Measurements from ENCODE around the gene OPCML.

Gene OPCML

DNA sequence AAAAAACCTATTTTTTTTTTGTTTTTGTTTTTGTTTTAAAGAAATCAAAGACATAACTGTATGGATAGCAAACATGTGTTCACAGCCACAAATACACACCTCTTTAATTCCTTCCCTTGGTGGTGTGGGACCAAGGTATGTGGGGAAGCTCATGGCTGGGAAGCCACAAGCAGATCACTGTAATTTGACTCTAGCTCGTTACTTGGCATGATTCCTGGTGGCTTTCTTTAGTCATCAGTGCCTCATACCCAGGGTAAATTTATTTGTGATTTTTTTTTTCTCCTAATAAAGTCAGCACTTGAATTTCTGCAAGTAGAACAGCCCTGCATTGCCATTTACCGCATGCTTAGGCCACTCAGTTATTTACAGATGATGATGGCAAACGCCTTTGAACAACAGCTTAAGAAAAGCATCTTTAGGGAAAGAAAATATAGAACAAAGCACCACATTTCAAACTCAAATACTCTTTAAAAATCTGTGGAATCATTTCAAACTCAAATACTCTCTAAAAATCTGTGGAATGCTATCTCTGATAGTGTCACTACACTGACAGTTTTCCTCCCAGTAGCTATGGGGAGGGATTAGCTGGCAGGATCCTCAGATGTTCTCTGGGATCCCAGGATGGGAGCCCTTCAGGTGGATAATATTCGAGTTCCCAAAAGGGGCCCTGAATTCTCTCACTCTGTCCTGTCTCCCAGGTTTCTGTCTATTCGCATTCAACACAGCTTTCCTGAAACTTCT is 687.2 kb downstream of the OPCML start:
- no peak for DNase-seq (ENCODE audit: low read depth)

DNA sequence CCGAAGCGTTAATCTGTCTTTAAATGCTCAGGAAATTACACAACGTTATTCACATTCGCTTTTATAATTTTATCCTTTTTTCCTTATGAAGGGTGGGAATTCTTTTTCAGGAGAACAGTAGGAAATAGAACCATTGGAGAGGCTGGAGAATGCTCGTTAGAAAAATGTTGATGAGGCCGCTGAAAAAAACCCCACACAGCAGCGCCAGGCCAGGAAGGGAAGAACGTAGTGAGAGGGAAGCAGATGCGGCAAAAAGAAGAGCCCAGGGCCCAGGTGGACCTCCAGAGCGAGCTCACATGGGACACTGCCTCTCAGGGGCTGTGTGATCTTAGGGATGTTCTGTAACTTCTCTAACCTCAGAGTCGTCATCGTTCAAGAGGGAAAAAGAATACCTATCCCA is 691.6 kb downstream of the OPCML start:
- DNase-seq (ENCODE audit: low read depth) = no peak

- no peak for DNase-seq (ENCODE audit: low read depth)
Observed at GRCh38 chr11:132840191-132840590, 692.1 kb downstream of the OPCML start.

GRCh38 chr11:132839236-132839945 is 692.9 kb downstream of the OPCML start:
- no peak for DNase-seq (ENCODE audit: low read depth)

- DNase-seq (ENCODE audit: low read depth) = no peak
Observed at GRCh38 chr11:132838627-132839026, 693.7 kb downstream of the OPCML start.

DNA sequence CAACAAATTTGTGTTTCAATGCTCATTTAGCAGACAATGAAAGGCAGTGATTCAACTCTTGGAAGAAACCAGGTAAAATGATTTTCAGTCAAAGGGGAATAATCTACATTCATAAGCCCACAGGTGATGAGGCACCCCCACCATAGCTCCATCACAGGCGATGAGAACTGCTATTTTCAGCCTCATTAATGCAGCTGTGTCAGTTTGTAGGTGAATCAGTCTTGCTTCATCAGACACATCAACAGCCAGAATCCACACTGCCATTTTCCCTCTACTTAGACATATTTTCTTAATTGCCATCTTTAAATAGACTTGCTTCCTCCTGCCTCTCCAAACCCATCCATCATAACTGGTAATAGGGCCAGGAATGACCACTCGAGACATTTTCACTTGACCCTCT is 701.0 kb downstream of the OPCML start:
- DNase-seq (ENCODE audit: low read depth) = no peak

GRCh38 chr11:132824642-132825041 is 707.7 kb downstream of the OPCML start:
- DNase-seq (ENCODE audit: low read depth) = no peak

- DNase-seq (ENCODE audit: low read depth) = no peak
Observed at GRCh38 chr11:132822276-132822675, 710.0 kb downstream of the OPCML start.

DNA sequence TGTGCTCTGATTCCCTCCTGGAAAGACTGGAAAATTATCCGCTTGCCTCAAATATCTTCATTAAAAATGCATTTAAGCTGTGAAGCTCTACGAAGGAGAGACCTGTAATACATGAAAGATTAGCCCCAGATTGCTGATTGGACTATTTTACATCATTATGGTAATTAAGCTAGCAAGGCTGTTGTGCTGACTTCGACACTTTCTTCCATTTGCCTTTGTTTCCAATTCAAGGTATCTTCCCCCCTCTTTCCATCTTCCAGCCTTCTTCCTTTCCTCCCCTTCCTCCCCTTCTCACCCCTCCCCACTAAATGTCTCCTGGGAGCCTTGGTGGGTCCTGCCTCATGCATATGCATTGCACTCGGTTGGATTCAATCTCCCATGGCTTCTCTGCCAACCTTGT is 710.8 kb downstream of the OPCML start:
- DNase-seq (ENCODE audit: low read depth) = no peak

DNA sequence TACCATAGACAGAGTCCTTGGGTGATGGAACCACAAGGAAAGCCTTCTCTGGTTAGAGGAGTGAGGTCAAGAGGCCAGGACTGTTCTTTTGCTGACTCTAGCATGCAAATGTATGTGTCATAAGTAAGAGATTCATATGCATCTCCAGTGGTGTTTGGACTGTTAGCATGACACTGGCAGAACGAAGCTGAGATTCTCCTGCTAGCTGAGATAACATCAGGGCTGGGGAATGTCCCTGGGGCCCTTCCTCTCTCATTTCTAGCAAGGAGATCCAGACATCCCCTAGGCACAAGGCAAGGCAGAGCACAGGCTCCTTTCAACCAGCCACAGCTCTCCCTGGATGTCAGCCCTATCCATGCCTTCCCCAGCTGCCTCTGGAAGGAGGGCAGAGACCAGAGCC is 711.3 kb downstream of the OPCML start:
- no peak for DNase-seq (ENCODE audit: low read depth)

- no peak for DNase-seq (ENCODE audit: low read depth)
Observed at GRCh38 chr11:132818951-132819350, 713.4 kb downstream of the OPCML start.

GRCh38 chr11:132817387-132817786 is 714.9 kb downstream of the OPCML start:
- DNase-seq (ENCODE audit: low read depth) = no peak

DNA sequence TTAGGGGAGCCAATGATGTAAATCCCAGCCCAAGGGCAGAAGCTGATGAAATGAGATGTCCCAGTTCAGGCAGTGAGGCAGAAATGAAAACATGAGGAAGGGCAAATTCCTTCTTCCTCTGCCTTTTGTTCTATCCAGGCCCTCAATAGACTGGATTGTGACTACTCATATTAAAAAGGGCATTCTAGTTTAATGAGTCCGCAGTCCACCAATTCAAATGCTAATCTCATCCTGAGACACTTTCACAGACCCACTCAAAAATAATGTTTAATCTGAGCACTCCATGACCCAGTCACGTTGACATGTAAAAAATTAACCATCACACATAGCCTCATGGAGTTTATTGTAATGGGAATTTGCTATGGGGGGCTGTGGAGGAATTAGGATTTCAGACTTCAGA is 717.9 kb downstream of the OPCML start:
- no peak for DNase-seq (ENCODE audit: low read depth)

DNA sequence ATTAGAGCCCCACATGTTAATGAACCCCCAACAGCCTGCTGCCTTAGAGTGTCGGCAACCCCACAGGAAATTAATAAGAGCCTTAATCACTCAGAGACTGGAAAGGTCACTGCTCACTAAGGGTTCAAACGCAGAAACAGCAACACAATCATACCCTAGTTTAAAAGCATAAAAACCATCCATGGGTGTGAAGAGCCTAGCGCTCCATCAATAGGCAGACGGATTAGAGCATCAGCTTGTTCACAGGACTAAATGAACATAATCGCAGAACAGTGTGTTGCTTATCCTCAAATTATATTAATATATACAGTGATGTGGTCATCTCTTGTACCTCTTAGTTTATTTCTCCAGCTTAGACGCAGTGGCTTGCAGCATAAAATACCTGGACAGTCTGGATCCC is 720.7 kb downstream of the OPCML start:
- no peak for DNase-seq (ENCODE audit: low read depth)

DNA sequence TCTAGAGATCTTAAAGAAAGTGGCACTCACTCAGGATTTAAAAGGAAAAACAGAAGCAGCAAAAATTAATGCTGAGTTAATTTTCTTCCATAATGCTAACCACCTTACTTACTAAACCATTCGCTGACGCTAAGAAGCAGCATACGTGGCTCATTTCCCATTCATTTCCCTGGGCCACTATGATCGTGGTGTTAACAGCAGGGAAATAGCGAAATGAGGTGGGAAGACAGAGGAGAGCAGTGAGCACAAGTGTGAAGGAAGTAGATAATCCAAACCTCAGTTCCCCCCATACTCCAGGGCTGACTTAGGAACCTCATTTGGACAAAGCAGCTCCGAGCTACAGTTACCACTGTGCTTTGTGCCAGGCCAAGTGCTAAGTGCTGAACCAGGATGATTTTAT is 723.2 kb downstream of the OPCML start:
- no peak for DNase-seq (ENCODE audit: low read depth)

DNA sequence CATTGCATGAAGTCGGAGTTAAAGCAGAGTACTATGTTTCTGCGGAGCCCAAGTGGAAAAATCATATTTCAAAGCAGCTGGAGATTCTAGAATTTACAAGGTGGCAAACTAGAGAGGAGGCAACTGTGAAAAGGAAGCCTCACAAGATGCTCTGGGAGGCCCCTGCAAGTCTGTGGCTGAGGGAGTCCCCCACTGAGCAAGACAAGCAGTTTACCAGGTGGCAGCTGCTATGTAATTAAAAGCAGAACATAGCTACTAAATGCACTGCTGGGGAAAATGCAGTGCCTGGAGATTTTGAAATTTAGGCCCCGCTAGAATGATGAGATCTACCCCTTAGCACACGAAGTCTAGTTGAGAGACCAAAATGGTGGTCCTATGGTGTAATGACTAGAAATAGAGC is 728.0 kb downstream of the OPCML start:
- no peak for DNase-seq (ENCODE audit: low read depth)

- DNase-seq (ENCODE audit: low read depth) = no peak
Observed at GRCh38 chr11:132803436-132803835, 728.9 kb downstream of the OPCML start.

GRCh38 chr11:132802947-132803346 is 729.4 kb downstream of the OPCML start:
- DNase-seq (ENCODE audit: low read depth) = no peak

GRCh38 chr11:132793831-132794230 is 738.5 kb downstream of the OPCML start:
- no peak for DNase-seq (ENCODE audit: low read depth)

DNA sequence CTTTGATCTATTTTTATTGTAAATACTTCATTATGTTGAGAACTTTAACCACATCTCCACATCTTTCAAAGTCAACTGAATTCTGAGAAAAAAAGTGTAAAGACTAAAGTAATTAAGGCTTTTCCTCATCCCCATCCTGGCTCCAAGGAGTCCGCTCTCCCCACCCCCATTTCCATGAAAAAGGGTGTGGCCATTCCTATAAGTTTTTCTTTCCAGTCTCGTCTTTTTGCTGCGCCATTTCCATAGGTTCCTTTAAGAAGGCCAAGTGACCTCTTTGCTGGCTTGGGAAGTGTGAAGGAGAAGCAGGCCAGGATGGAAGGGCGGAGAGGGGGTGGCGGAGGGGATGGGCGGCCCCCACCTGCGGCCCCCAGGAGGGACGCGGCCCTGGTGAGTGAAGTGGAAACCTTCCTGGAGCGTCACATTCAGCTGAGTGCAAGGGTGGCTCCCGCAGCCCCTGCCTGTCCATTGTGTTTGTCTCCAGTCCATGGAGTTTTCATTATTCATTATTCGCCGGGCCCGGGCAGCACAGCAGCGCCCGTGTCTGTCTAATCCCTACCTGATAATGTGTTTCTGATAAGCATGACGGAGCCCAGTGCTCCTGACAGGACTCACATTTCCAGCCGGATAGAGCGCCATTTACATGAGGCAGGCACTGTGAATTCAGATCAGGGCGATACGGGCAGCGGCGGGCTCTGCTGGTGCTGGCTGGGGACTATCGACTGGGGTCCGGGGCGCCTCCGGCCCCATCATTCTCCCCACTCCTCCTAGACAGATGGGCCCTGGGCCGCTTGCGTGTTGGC is 739.8 kb downstream of the OPCML start:
- DNase-seq (ENCODE audit: low read depth) = no peak

GRCh38 chr11:132790971-132791370 is 741.3 kb downstream of the OPCML start:
- DNase-seq (ENCODE audit: low read depth) = no peak

DNA sequence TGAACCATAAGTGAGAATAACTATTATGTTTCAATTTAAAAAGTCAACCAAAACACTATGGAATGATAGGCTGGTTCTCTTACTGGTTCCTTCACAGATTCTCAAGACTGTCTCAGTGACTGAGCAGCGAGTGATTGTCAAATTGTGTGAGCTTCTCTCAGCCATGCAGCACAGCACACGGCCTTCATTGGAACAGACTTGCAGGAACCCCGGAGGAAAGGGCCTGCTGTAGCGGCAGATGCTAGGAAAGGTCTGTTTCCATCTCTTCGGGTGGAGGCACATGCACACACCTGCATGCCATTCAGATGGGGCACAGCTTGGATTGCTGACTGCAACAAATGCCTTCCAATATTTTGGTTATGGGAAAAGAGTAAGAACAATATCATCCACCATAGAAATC is 741.8 kb downstream of the OPCML start:
- no peak for DNase-seq (ENCODE audit: low read depth)

DNA sequence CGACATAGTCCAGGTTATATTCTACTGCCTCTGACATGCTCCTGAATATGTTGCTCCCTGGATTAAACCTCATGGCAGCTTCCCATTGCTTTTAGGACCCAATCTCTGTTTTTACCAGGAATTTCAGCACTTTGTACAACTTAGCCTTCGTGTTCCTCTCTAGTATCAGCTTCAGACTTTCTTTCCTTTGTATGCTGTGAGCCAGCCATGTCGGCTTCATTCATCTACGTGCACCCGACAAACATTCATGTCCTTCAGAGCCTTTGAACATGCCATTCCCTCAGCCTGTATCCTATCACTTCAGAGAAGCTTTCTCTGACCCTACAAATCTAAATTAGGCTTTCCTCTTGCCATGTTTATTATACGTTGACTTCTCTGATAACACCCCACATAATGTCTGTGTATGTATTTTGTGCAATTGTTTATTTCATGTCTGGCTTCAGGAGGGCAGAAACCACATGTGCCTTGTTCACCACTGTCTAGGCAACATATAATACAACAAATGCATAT is 743.4 kb downstream of the OPCML start:
- DNase-seq (ENCODE audit: low read depth) = no peak

All from stimulated activated CD8-positive, alpha-beta memory T cell treated with anti-CD3 and anti-CD28 coated beads, Interleukin-15, amount 100 ng/mL, for 1 hour (primary cell).